GM20431 (cell line): Measurements from ENCODE around the gene C6orf15.

Experiments
- in situ Hi-C: fragments of 300-500 bp; cut with MseI, MboI; formaldehyde crosslinking; loops from one replicate; pipeline ENCODE4 v1.15.0; 2020; ENCODE audit warnings: low sequenced_read_pairs; ENCODE audit not compliant: unreplicated experiment

The C6orf15 gene

DNA sequence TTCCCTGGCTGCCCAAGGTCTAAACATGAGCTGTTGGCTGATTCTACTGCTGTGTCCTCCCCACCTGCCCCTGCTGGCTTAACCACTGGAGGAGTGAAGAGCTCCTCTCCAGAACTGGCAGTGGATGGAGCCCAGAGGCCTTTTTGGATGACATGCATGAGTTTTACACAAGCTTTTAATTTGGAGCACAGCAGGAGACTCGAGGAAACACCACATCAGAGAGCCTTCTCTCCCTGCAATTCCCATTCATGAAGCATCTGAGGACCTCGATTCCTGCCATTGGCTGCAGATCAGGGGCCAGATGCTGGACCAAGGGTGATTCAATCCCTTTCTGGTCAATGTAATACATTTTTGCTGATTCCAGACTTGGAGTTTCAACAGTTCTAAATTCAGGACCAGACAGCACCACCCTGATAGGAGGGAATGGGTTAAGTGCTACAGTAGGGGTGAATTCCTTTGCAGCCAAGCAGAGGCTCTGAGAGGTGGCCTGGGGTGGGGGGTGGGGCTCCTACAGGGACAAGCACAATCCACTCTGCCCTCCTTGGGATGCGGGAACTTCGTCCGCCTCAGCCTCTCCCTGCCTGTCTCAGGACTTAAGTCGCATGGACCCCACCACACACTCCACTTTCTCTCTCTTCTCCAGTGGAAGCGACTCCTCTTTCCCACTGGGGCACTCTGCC is 1.6 kb upstream of the C6orf15 start:
- in situ Hi-C loops: no loop called here

DNA sequence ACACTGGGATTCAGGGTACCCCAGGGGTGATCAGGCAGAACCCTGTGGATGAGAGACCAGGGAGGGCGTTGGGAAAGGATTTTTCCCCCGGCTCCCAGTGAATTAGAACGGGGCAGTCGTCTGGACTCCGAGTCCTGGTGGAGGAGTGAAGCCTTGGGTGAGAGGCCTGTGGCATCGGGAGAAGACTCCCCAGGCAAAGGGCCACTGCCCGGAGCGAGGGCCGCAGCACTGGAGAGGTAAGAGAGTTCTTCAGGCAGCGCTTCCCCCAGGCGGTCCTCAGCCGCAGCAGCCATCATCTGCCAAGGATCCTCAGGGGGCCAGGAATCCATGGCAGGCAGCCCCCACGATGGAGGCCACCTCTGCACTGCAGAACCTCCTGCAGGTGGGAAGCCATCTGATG is 663 bp downstream of the C6orf15 start:
- in situ Hi-C loops: no loop called here

DNA sequence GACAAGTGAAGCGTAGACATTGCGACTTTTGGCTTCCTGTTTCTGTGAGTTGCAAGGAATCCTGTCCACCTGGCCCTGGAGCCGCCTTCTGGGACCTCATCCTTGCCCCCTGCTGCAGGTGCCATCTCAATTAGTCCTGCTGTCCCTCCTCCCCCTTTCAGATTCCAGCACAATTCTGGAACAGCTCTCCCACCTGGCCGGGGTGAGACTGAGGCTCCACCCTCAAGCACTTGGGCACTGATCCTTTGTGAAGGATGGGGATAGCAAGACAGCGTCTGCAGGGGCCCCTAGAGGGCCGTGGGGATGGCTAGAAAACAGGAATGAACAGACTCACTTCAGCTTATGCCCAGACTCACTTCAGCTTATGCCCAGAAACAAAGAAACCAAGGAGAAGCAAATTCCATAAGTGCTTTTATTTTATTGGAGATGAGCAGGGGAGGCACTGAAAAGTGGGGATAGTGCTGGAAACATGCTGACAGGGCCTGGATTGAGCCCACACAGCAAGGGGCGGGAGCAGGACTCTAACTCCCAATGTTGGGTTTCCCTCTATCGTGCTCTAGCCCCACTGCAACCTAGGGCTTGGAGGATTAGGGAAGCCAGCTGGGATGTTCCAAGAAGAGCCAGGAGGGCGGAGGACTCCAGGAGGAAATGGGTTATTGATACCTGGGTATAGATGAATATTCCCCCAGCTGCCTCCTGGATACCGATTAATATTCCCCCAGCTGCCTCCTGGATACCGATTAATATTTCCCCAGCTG is 1.4 kb downstream of the C6orf15 start:
- in situ Hi-C loops: no loop called here

DNA sequence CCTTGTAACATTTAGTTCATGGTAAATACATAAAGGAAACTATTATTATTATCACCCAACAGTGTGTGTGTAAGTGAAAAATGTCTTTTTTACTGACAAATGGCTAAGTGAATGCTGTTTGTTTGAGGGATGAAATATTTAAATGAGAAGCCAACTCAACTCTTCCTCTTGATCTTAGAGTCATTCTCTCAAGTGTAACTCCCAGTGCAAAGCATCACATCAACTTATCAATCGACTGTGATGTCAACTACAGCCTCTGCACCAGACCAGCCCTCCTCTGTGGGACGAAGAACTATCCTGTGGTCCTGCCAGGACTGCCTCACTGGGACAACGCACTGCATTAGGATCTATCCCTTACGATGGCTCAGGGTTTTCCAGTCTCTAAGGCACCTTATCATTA is 5.3 kb downstream of the C6orf15 start:
- in situ Hi-C loops: no loop called here

DNA sequence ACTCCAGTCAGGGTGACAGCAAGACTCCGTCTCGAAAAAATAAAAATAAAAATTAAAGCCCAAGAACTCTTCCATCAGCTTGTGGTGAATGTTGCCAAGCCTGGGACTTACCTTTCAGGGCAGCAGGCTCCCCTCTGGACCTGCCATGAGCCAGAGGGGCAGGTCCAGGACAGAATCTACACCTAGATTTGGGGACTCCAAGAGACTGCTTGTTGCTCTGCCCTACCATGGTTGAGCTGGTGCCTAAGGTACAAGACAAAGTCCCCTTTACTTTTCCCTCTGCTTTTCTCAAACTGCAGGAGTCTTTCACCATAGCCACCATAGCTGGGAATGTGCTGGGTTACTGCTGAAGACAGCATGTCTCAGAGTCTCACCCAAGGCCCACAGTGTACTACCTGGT is 9.2 kb downstream of the C6orf15 start:
- in situ Hi-C loops: no loop called here

DNA sequence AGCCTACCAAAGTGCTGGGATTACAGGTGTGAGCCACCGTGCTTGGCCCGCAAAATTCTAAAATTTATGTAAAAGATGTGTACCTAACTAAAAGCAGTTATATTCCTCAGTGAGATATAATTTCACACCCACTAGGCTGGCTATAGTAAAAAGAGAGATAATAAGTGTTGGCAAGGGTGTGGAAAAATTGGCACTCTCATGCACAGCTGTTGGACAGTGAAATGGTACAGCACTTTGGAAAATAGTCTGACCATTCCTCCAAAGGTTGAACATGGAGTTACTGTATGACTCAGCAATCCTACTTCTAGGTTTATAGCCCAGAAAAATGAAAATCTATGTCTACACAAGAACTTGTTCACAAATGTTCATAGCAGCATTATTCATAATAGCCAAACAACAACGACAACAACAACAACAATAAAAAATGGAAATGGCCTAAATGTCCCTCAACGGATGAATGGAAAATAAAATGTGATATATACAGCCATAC is 13.9 kb downstream of the C6orf15 start:
- in situ Hi-C loops: no loop called here

DNA sequence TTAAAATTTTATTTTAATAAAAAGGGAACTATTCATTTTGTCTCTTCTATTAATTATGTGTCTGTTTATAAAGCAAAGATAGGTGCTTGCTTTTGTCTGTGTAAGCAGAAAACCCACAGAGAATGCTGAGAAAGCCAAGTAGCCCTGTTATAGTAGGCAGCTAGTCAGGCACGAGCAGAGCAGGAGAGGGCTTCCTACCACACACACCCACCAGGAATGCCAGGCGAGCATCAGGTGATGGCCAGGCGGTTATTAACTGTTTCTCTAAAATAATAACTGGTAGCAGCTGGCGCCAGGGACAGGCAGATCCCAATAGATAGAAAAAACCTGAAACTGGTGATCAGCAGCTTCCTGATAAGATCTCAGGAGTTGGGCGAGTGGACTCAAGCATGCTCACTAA is 15.7 kb downstream of the C6orf15 start:
- in situ Hi-C loops: no loop called here

DNA sequence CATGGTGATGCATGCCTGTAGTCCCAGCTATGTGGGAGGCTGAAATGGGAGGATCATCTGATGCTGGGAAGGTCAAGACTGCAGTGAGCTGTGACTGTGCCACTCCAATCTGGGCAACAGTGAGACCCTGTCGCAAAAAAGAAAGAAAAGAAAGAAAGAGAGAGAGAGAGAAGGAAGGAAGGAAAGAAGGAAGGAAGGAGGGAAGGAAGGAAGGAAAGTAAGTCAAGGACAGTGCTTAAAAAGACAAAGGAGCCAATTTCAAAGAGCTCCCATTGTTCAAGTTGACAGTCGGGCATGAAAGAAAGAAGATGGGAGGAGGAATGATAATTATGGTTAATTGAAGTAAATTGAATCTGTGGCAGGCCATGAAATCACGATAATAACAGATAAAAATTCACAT is 16.2 kb downstream of the C6orf15 start:
- in situ Hi-C loops: no loop called here

DNA sequence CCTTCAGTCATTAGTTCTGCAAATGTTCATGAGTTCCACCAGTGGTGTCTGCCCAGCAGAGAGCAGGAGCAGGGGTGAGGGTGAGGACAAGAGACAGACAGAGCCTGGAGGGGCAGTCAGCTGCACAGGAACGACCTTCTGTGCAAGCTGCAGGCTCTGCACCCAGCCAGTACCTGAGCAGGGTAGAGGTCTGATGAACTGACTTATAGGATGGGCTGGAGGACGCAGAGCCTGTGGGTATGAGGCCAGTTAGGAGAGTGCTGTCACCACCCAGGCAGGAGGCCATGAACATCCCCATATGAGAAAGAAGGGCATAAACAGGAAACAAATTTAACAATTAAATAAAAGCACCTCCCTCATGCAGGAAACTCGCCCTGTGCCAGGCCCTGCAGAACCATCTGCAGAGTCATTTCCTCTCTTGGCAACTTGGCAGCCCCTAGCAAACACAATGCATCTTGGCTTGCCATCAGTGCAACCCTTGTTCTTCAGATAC is 17.9 kb downstream of the C6orf15 start:
- in situ Hi-C loops: no loop called here

DNA sequence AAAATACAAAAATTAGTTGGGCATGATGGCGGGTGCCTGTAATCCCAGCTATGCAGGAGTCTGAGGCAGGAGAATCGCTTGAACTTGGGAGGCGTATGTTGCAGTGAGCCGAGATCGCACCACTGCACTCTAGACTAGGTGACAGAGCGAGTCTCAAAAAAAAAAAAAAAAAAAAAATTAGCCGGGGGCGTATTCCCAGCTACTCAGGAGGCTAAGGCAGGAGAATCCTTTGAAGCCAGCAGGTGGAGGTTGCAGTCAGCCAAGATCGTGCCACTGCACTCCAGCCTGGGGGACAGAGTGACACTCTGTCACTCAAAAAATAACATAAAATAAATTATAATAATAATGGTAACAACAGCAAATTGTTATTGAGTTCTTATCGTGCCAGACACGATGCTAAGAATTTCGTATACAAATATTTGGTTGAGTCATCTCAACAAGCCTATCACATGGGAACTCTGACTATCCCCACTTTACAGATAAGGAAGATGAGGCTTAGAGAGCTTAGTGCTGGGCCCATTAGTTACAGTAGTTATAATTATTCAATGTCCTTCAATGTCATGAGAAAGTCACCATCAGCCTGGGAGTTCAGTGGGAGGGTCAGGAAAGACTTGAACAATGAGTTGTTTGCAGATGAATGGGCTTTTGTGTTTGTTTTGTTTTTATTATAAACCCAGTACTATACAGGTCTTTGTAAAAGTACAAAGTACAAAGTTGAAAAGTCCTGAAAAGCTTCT is 19.4 kb downstream of the C6orf15 start:
- in situ Hi-C loops: no loop called here

DNA sequence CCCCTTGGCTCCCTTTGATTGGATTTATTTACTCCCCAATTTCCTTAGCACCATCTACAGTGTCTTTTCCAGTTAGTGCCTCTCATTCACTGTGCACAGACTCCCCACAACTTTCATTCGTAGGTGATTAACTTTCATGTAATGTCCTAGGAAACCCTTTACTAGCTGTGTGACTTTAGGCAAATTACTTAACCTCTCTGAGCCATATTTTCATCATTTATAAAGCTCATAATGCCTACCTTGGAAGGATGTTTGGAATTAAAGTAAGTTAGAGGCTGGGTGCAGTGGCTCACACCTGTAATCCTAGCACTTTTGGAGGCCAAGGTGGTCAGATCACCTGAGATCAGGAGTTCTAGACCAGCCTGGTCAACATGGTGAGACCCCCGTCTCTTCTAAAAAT is 20.1 kb downstream of the C6orf15 start:
- in situ Hi-C loops: no loop called here

DNA sequence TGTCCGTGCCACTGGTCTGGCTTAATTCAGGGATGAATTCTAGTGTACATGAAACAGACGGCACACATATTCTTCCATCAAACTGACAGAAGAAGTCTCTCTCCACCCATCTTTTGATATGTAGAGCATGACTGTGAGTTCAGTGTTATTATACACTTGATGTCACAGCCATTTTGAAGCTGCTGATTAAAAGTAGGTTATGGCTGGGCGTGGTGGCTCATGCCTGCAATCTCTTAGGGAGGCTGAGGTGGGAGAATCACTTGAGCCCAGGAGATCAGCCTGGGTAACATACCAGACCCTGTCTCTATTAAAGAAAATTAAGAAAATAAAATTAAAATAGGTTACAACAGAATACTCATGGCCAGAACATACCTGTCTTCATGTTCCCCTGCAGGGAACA is 20.7 kb downstream of the C6orf15 start:
- in situ Hi-C loops: no loop called here

DNA sequence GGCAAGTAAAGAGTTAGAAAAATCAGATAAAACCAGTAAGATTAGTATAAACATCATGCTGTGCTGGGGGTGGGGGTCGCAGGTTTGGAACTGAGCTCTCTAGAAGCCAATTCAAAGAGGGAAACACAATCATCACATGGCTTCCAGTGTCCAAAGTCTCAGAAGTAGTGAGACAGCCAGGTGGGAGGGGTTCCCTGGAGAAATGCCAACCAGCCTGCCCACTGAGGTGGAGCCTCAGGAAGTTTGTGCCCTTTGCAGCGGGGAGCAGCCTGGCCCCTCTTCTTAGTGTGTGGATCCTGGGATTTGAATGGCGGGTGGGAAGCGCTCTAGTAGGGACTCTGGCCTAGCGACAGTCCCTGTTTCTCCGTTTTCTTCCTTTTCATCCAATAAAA is 21.4 kb downstream of the C6orf15 start:
- in situ Hi-C loops: no loop called here

DNA sequence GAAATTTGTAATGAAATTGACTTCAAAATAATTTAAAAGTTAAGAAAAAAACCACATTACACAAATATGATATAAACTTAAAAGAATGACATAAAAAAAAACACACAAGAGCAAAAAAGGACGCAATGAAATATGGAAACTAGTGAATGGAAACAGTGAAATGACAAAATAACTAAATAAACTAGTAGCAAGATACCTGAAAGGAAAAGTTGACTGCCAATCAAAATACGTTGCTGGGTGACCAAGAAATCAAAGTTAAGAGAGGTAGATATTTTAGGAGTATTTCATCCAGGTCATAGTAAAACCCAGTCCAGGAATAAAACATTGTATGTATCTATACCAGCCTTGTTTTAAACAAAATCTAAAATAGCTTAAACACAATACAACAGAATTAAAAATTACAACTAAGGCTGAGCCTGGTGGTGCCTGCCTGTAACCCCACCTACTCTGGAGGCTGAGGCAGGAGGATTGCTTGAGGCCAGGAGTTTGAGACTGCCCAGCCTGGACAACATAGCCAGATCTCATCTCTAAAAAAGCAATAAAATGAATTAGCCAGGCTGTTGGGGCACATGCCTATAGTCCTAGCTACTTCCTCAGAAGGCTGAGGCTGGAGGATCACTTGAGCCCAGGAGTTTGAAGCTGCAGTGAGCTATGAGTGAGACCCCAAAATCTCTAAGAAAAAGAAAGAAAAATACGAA is 22.0 kb downstream of the C6orf15 start:
- in situ Hi-C loops: no loop called here

DNA sequence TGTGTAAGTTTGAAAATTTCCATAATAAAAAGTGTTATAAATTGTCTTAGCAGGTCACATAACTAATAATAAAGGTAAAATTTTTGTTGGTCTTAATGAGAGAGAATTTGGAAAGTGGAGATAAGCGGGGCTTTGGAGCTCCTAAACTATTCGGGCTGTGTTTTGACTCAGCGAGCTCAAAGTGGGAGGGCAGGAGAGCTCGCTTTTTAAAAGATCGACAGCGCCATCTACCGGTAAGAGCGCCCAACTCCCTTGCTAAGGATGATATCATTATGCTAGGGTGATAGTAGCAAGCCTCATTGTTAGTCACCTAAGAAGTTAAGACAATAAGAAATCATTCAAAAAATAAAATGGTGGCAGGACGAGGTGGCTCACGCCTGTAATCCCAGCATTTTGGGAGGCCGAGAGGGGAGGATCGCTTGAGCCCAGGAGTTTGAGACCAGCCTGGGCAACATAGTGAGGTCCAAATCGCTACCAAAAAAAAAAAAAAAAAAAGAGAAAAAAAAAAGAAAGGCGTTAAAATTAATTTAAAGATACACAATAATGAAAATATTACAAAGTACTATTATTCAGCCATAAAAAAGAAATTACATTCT is 24.8 kb downstream of the C6orf15 start:
- in situ Hi-C loops: no loop called here

DNA sequence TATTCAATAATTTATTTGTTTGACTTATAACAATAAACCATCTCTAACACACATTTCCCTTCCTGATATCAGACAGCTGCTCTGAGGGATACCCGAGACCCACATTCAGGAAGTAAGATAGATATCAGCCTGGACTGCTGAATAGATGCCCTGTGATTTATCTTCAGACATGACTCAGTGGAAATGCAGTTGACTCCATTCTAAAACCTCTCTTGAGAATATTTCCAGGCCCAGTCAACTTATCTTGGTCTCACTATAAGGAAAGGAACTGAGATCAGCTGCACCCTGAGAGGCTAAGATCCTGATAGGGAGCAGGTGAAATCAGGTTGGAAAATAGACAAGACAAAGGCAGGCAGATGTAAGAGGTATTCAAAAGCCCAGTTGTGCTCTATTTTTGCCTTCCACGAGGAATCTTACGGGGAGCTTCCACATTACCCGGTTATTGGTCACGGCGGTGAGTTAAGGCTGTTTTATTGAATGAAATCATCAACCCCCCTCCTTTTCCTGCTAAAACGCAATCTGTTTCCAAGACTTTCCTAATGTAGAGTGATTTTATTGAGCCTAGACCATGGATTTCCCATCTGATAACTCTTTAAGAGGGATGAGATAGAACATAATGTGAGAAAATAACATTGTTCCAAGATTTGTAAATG is 25.5 kb downstream of the C6orf15 start:
- in situ Hi-C loops: no loop called here

DNA sequence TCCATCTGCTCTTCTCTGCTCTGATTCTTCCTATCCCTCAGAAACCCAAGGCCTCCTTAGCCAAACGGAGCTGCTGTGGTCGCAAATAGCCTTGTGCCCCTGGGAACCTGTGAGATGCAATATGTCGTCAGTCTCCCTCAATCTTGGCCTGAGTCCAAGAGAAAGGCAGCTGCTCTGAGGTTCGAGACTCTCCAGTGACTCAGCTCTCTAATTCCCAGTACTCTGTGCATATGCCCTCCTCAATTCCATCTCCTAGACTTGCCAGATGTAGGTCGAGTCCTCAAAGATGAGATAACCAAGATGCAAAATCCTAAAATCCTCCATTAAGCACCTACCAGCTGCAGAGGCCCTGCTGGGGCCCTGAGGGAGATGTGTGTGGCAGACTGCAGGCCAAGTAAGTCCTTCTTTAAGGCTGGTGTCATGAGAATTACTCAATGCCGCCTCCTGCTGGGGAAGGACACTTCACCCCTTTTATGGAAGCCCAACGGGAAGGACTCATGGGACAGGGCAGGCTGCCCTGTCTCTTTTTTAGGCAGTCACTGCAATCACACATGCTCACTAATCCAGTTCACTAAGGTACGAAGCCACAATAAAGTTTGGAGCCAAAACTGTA is 28.5 kb downstream of the C6orf15 start:
- in situ Hi-C loops: no loop called here

DNA sequence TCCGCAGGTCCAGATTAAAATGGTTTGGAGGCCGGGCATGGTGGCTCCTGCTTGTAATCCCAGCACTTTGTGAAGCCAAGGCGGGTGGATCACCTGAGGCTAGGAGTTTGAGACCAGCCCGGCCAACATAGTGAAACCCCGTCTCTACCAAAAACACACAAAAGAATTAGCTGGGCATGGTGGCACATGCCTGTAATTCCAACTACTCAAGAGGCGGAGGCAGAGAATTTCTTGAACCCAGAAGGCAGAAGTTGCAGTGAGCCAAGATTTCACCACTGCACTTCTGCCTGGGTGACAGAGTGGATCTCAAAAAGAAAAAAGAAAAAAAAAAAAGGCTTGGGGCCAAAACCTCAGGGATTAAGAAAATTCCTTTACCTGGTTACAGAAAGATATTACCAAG is 30.5 kb downstream of the C6orf15 start:
- in situ Hi-C loops: no loop called here

DNA sequence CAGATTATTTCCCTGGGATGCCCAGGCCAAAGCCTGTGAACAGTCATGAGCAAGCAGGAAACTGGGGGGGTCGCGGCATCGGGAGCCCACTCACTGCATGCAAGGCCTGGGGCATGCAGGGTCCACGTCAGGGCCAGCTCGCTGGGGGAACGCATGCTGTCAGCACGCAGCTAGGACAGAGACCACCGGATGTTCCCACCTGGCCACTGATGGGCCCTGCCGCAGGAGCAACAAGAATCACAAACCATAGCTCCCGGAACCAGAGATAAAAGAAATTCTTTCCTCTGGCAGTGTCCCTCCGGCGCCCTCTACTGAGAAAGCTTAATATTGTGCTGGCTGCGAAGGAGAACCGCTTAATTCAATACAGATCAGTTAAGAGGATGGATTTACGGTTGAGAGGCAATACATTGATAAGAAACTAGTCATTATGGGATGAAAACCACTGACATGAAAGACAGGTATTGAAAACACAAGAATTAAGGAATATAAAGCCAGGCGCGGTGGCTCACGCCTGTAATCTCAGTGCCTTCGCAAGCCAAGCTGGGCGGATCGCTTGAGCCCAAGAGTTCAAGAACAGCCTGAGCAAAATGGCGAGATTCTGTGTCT is 32.6 kb downstream of the C6orf15 start:
- in situ Hi-C loops: loop anchor here (10.0 kb wide), 1 partner anchor 155 kb away; no protein-coding TSS in a partner anchor
